GM12878 (cell line): Measurements from ENCODE around the gene EFNA2. TPM values are rescaled to one million over a fixed set of nuclear protein-coding genes. Genes with fewer than 3 reads are reported as not detected.

ENCODE experiments used
- BMI1 ChIP-seq: fragments of 450-650 bp; IDR thresholded peaks from 2 replicates; pipeline ENCODE4 v1.6.1; 2016; ENCODE audit warnings: mild to moderate bottlenecking, moderate library complexity, borderline replicate concordance
- CBX3 ChIP-seq: fragments of 200-600 bp; sonication (generic); IDR thresholded peaks from 2 replicates; pipeline ENCODE4 v1.6.1; 2016; ENCODE audit warnings: low read depth, borderline replicate concordance
- MTA2 ChIP-seq: fragments of 450-650 bp; IDR thresholded peaks from 2 replicates; pipeline ENCODE4 v1.6.1; 2016; ENCODE audit warnings: low read depth, mild to moderate bottlenecking, moderate library complexity
- MYB ChIP-seq: fragments of 150-350 bp; IDR thresholded peaks from 2 replicates; pipeline ENCODE4 v1.6.1; 2014; ENCODE audit warnings: mild to moderate bottlenecking, low read depth, low read length, borderline replicate concordance
- NBN ChIP-seq: fragments of 450-650 bp; IDR thresholded peaks from 2 replicates; pipeline ENCODE4 v1.6.1; 2016
- NFIC ChIP-seq: IDR thresholded peaks from 2 replicates; pipeline ENCODE4 v1.6.1; 2012; ENCODE audit warnings: low read depth, mild to moderate bottlenecking, inconsistent platforms, low read length, moderate library complexity
- NFYA ChIP-seq: IDR thresholded peaks from 2 replicates; pipeline ENCODE4 v1.6.1; 2011; ENCODE audit warnings: low read depth, mild to moderate bottlenecking, low read length, improper control_type of control experiment, borderline replicate concordance
- NR2C1 ChIP-seq: fragments of 450-650 bp; IDR thresholded peaks from 2 replicates; pipeline ENCODE4 v1.6.1; 2017; ENCODE audit warnings: antibody characterized with exemption, mild to moderate bottlenecking, moderate library complexity
- NR2C2 ChIP-seq: IDR thresholded peaks from 2 replicates; pipeline ENCODE4 v1.6.1; 2011; ENCODE audit warnings: borderline replicate concordance, low read depth; ENCODE audit not compliant: control insufficient read depth, insufficient read length
- POLR2AphosphoS2 ChIP-seq: IDR thresholded peaks from 2 replicates; pipeline ENCODE4 v1.6.1; 2011; ENCODE audit warnings: low read depth, mild to moderate bottlenecking, low read length, improper control_type of control experiment, moderate library complexity
- POLR2AphosphoS5 ChIP-seq: IDR thresholded peaks from 2 replicates; pipeline ENCODE4 v1.6.1; 2011; ENCODE audit warnings: mild to moderate bottlenecking, low read length, inconsistent platforms
- RFX5 ChIP-seq: IDR thresholded peaks from 2 replicates; pipeline ENCODE4 v1.6.1; 2011; ENCODE audit warnings: low read depth, low read length, improper control_type of control experiment
- SIN3A ChIP-seq: IDR thresholded peaks from 2 replicates; pipeline ENCODE4 v1.6.1; 2012; ENCODE audit warnings: low read depth, low read length, improper control_type of control experiment
- SRF ChIP-seq, 2 experiments: IDR thresholded peaks; 2 replicates each; pipeline ENCODE4 v1.6.1; 2011; ENCODE audit warnings: low read depth in 2 of 2, low read length in 2 of 2, mild to moderate bottlenecking in 1 of 2, moderate library complexity in 1 of 2
- TBL1XR1 ChIP-seq: IDR thresholded peaks from 2 replicates; pipeline ENCODE4 v1.6.1; 2012; ENCODE audit warnings: low read depth, low read length, improper control_type of control experiment
- YBX1 ChIP-seq: fragments of 450-650 bp; IDR thresholded peaks from 2 replicates; pipeline ENCODE4 v1.6.1; 2016; ENCODE audit warnings: antibody characterized with exemption
- YY1 ChIP-seq: IDR thresholded peaks from 2 replicates; pipeline ENCODE4 v1.6.1; 2011; ENCODE audit warnings: low read depth, mild to moderate bottlenecking, low read length
- ZBED1 ChIP-seq: IDR thresholded peaks from 2 replicates; pipeline ENCODE4 v1.6.1; 2016; ENCODE audit warnings: borderline replicate concordance
- ZNF217 ChIP-seq: fragments of 450-650 bp; IDR thresholded peaks from 2 replicates; pipeline ENCODE4 v1.6.1; 2017; ENCODE audit warnings: antibody characterized with exemption, mild to moderate bottlenecking
- polyA plus RNA-seq, 11 experiments: library from polyadenylated mRNA; depleted of rRNA in 4 of 11; unstranded in 6 of 11; stranded (reverse) in 5 of 11; fragments of >200 nt; fragmentation: Nextera tagmentation in 4 of 11; fragmentation: Illumina TruSeq in 1 of 11; extraction: Ambion mirVana in 4 of 11; extraction: Trizol in 1 of 11; gene quantifications; 1 replicate in 1 of 11; 2 replicates in 10 of 11; pipeline versions ENCODE4 v1.2.1 to v1.2.3, GENCODE V29; 2011 to 2016; ENCODE audit warnings: inconsistent platforms in 2 of 11, missing spikeins in 2 of 11, low read depth in 1 of 11
- total RNA-seq, 4 experiments: library from RNA; depleted of rRNA in 3 of 4; stranded (reverse); fragments of >200 nt in 3 of 4; fragmentation: Illumina TruSeq in 1 of 4; extraction: Trizol in 1 of 4; gene quantifications; 2 replicates each; pipeline versions ENCODE4 v1.2.1 to v1.2.3, GENCODE V29; 2013 to 2021
- TF ChIP-seq, protein P1 (sequence below): fragments of 450-650 bp; IDR thresholded peaks from 2 replicates; pipeline ENCODE4 v1.6.1; 2016; ENCODE audit warnings: mild to moderate bottlenecking
- TF ChIP-seq, protein P2 (sequence below): fragments of 450-650 bp; IDR thresholded peaks from 2 replicates; pipeline ENCODE4 v1.6.1; 2017; ENCODE audit warnings: borderline replicate concordance
- TF ChIP-seq, protein P3 (sequence below): IDR thresholded peaks from 2 replicates; pipeline ENCODE4 v1.6.1; 2012; ENCODE audit warnings: low read depth, low read length, improper control_type of control experiment
- TF ChIP-seq, protein P4 (sequence below): fragments of 450-650 bp; IDR thresholded peaks from 2 replicates; pipeline ENCODE4 v1.6.1; 2017; ENCODE audit warnings: antibody characterized with exemption, mild to moderate bottlenecking, moderate library complexity
- TF ChIP-seq, protein P5 (sequence below): fragments of 450-650 bp; IDR thresholded peaks from 2 replicates; pipeline ENCODE4 v1.6.1; 2018; ENCODE audit warnings: mild to moderate bottlenecking, low read depth, moderate library complexity; ENCODE audit not compliant: partially characterized antibody

EFNA2 gene
- total and polyA plus RNA-seq, 10 of the 15 experiments (the other 5 are each of a cell fraction or from before 2014, with no cell fraction given): not detected

DNA sequence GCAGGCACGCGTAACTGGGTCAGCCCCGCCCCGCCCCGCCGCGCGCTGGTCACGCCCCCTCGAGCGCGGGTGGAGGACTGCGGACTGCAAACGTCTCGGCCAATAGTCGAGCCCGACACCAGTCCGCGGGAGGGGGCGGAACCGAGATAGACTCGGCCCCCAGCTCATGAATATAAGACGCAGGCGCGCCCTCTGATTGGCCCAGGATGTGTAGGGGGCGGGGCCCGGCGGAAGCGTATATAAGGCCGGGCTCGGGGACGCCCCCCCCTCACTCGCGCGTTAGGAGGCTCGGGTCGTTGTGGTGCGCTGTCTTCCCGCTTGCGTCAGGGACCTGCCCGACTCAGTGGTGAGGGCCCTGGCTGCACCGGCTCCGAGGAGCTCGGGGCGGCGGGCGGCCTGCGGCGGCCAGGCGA lies 16.6 kb upstream of the EFNA2 start, which contains the start of gene CIRBP (continued):
- TF ChIP-seq, protein P1, sequence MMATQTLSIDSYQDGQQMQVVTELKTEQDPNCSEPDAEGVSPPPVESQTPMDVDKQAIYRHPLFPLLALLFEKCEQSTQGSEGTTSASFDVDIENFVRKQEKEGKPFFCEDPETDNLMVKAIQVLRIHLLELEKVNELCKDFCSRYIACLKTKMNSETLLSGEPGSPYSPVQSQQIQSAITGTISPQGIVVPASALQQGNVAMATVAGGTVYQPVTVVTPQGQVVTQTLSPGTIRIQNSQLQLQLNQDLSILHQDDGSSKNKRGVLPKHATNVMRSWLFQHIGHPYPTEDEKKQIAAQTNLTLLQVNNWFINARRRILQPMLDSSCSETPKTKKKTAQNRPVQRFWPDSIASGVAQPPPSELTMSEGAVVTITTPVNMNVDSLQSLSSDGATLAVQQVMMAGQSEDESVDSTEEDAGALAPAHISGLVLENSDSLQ: peak; percentile 33; the same call in 1 of the 2 replicates
- TF ChIP-seq NFYA (no peak), NR2C2 (no peak), SRF (IDR thresholded peaks at IDR 0.05; ENCODE audit: low read depth in 2 of 2, low read length in 2 of 2) (peak; percentile 48 to 62; a peak in 1 of 4 replicates), MYB (no peak), ZNF217 (no peak), YBX1 (no peak), NFIC (no peak), POLR2AphosphoS2 (peak; percentile 100), POLR2AphosphoS5 (peak; percentile 98), NR2C1 (no peak), YY1 (no peak), CBX3 (no peak), ZBED1 (no peak; the same call in 1 of the 2 replicates), MTA2 (no peak), SIN3A (peak; percentile 25), NBN (peak; percentile 14; the same call in 1 of the 2 replicates), BMI1 (no peak), RFX5 (peak; percentile 25; the same call in 1 of the 2 replicates), TBL1XR1 (peak; percentile 1; the same call in 1 of the 2 replicates)
- TF ChIP-seq, protein P2, sequence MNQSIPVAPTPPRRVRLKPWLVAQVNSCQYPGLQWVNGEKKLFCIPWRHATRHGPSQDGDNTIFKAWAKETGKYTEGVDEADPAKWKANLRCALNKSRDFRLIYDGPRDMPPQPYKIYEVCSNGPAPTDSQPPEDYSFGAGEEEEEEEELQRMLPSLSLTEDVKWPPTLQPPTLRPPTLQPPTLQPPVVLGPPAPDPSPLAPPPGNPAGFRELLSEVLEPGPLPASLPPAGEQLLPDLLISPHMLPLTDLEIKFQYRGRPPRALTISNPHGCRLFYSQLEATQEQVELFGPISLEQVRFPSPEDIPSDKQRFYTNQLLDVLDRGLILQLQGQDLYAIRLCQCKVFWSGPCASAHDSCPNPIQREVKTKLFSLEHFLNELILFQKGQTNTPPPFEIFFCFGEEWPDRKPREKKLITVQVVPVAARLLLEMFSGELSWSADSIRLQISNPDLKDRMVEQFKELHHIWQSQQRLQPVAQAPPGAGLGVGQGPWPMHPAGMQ: no peak
- TF ChIP-seq, protein P3, sequence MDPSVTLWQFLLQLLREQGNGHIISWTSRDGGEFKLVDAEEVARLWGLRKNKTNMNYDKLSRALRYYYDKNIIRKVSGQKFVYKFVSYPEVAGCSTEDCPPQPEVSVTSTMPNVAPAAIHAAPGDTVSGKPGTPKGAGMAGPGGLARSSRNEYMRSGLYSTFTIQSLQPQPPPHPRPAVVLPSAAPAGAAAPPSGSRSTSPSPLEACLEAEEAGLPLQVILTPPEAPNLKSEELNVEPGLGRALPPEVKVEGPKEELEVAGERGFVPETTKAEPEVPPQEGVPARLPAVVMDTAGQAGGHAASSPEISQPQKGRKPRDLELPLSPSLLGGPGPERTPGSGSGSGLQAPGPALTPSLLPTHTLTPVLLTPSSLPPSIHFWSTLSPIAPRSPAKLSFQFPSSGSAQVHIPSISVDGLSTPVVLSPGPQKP: peak; percentile 13; the same call in 1 of the 2 replicates
- TF ChIP-seq, protein P4, sequence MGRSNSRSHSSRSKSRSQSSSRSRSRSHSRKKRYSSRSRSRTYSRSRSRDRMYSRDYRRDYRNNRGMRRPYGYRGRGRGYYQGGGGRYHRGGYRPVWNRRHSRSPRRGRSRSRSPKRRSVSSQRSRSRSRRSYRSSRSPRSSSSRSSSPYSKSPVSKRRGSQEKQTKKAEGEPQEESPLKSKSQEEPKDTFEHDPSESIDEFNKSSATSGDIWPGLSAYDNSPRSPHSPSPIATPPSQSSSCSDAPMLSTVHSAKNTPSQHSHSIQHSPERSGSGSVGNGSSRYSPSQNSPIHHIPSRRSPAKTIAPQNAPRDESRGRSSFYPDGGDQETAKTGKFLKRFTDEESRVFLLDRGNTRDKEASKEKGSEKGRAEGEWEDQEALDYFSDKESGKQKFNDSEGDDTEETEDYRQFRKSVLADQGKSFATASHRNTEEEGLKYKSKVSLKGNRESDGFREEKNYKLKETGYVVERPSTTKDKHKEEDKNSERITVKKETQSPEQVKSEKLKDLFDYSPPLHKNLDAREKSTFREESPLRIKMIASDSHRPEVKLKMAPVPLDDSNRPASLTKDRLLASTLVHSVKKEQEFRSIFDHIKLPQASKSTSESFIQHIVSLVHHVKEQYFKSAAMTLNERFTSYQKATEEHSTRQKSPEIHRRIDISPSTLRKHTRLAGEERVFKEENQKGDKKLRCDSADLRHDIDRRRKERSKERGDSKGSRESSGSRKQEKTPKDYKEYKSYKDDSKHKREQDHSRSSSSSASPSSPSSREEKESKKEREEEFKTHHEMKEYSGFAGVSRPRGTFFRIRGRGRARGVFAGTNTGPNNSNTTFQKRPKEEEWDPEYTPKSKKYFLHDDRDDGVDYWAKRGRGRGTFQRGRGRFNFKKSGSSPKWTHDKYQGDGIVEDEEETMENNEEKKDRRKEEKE: no peak
- TF ChIP-seq, protein P5, sequence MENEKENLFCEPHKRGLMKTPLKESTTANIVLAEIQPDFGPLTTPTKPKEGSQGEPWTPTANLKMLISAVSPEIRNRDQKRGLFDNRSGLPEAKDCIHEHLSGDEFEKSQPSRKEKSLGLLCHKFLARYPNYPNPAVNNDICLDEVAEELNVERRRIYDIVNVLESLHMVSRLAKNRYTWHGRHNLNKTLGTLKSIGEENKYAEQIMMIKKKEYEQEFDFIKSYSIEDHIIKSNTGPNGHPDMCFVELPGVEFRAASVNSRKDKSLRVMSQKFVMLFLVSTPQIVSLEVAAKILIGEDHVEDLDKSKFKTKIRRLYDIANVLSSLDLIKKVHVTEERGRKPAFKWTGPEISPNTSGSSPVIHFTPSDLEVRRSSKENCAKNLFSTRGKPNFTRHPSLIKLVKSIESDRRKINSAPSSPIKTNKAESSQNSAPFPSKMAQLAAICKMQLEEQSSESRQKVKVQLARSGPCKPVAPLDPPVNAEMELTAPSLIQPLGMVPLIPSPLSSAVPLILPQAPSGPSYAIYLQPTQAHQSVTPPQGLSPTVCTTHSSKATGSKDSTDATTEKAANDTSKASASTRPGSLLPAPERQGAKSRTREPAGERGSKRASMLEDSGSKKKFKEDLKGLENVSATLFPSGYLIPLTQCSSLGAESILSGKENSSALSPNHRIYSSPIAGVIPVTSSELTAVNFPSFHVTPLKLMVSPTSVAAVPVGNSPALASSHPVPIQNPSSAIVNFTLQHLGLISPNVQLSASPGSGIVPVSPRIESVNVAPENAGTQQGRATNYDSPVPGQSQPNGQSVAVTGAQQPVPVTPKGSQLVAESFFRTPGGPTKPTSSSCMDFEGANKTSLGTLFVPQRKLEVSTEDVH: no peak
